AG04449 (cell line): ENCODE data around the gene LRPPRC.

Experiments used
- CTCF ChIA-PET: fragments of 350-600 bp; formaldehyde crosslinking; extraction: SDS; loops from one replicate; lab custom pipeline; 2021; ENCODE audit warnings: antibody characterized with exemption; lab: Yijun Ruan, JAX
- POLR2A ChIA-PET: fragments of 400-600, 350-600 bp; formaldehyde crosslinking; extraction: SDS; loops from one replicate; lab custom pipeline; 2020; ENCODE audit warnings: antibody characterized with exemption, inconsistent platforms; lab: Yijun Ruan, JAX
- DNase-seq: peaks from one replicate; pipeline ENCODE4 v3.0.0-alpha.2; 2010; ENCODE audit warnings: low read depth, low spot score
- H3K4me3 ChIP-seq: 2 replicates; pipeline ENCODE4 v1.5.1; 2011; ENCODE audit warnings: low read depth, mild to moderate bottlenecking, control low read depth, low read length
- CTCF ChIP-seq: IDR thresholded peaks from one replicate; pipeline ENCODE4 v1.5.1; 2011; ENCODE audit warnings: mild to moderate bottlenecking, moderate library complexity, low read length, control low read depth, inconsistent platforms; ENCODE audit not compliant: insufficient read depth; ENCODE audit errors: missing control alignments

Gene LRPPRC

GRCh38 chr2:43877782-43878464, 117.9 kb downstream of the LRPPRC start:
- no peak for DNase-seq
- ChIA-PET CTCF (interaction anchor here (0.5 to 1.5 kb wide), 22 partner anchors 8 to 269 kb away, joined by 3 to 13 read pairs (median 4); no protein-coding TSS in a partner anchor), POLR2A (no interaction called here)

GRCh38 chr2:43874776-43875451, 120.9 kb downstream of the LRPPRC start:
- no peak overlapping the region for H3K4me3 ChIP-seq
- CTCF ChIA-PET: interaction anchor here (1.0 to 1.5 kb wide), 3 partner anchors 11 to 265 kb away, joined by 3 to 4 read pairs (median 3); no protein-coding TSS in a partner anchor
- POLR2A ChIA-PET: no interaction called here
- no peak for TF ChIP-seq CTCF
- DNase-seq: no peak

More at GRCh38 chr2:43877782-43878464, 117.9 kb downstream of the LRPPRC start:
- H3K4me3 ChIP-seq: no peak overlapping the region
- peak; percentile 85 for TF ChIP-seq CTCF

GRCh38 chr2:43872151-43872550, 123.6 kb downstream of the LRPPRC start:
- TF ChIP-seq CTCF: no peak
- POLR2A ChIA-PET: no interaction called here
- no peak for DNase-seq
- no peak overlapping the region for H3K4me3 ChIP-seq
- CTCF ChIA-PET: no interaction called here

- H3K4me3 ChIP-seq: no peak overlapping the region
- TF ChIP-seq CTCF: no peak
- ChIA-PET CTCF (no interaction called here), POLR2A (no interaction called here)
- no peak for DNase-seq
Observed at GRCh38 chr2:43855292-43855691, 140.5 kb downstream of the LRPPRC start.

- no peak overlapping the region for H3K4me3 ChIP-seq
- DNase-seq: no peak
- no peak for TF ChIP-seq CTCF
- CTCF ChIA-PET: no interaction called here
- POLR2A ChIA-PET: no interaction called here
Observed at GRCh38 chr2:43854671-43855070, 141.1 kb downstream of the LRPPRC start.
